H9 (cell line): ENCODE results near the gene SQSTM1. TPM values are rescaled to one million over a fixed set of nuclear protein-coding genes. Genes with fewer than 3 reads are reported as not detected.

Source experiments
- DNase-seq: peaks from one replicate; pipeline ENCODE4 v3.0.0-alpha.2; 2017
- H2AFZ ChIP-seq: one replicate; pipeline ENCODE4 v1.6.1; 2013; ENCODE audit warnings: mild to moderate bottlenecking, low read length, control low read depth, moderate library complexity
- H2AK5ac ChIP-seq: 2 replicates; pipeline ENCODE4 v1.6.1; 2013; ENCODE audit warnings: low read length, control low read depth, mixed read lengths; ENCODE audit not compliant: insufficient read length
- H2BK120ac ChIP-seq: one replicate; pipeline ENCODE4 v1.6.1; 2013; ENCODE audit warnings: low read depth, mild to moderate bottlenecking, low read length, control low read depth, inconsistent platforms; ENCODE audit not compliant: poor library complexity, severe bottlenecking
- H2BK12ac ChIP-seq: 2 replicates; pipeline ENCODE4 v1.6.1; 2013; ENCODE audit warnings: low read length, control low read depth, mixed read lengths, low read depth; ENCODE audit not compliant: insufficient read length
- H2BK15ac ChIP-seq: 2 replicates; pipeline ENCODE4 v1.6.1; 2013; ENCODE audit warnings: low read depth, low read length, control low read depth
- H2BK20ac ChIP-seq: one replicate; pipeline ENCODE4 v1.6.1; 2013; ENCODE audit warnings: low read depth, mild to moderate bottlenecking, low read length, control low read depth, inconsistent platforms; ENCODE audit not compliant: poor library complexity, severe bottlenecking
- H2BK5ac ChIP-seq: 2 replicates; pipeline ENCODE4 v1.6.1; 2013; ENCODE audit warnings: low read length, control low read depth, mixed read lengths; ENCODE audit not compliant: insufficient read length
- H3K14ac ChIP-seq: 2 replicates; pipeline ENCODE4 v1.6.1; 2013; ENCODE audit warnings: low read length, control low read depth; ENCODE audit not compliant: insufficient read depth
- H3K18ac ChIP-seq: 2 replicates; pipeline ENCODE4 v1.6.1; 2013; ENCODE audit warnings: low read depth, mild to moderate bottlenecking, mixed read lengths, low read length, control low read depth; ENCODE audit not compliant: insufficient read length
- H3K23ac ChIP-seq: 2 replicates; pipeline ENCODE4 v1.6.1; 2013; ENCODE audit warnings: low read length, control low read depth, mixed read lengths, low read depth; ENCODE audit not compliant: insufficient read length
- H3K23me2 ChIP-seq: 2 replicates; pipeline ENCODE4 v1.6.1; 2013; ENCODE audit warnings: low read depth, mild to moderate bottlenecking, mixed read lengths, low read length, control low read depth; ENCODE audit not compliant: insufficient read length, poor library complexity, severe bottlenecking
- H3K27ac ChIP-seq: 2 replicates; pipeline ENCODE4 v1.5.1; 2013; ENCODE audit warnings: low read length, control low read depth, mixed read lengths, low read depth; ENCODE audit not compliant: insufficient read length
- H3K27me3 ChIP-seq: 2 replicates; pipeline ENCODE4 v1.6.1; 2013; ENCODE audit warnings: low read length, control low read depth, inconsistent platforms; ENCODE audit not compliant: insufficient read depth
- H3K4ac ChIP-seq: 2 replicates; pipeline ENCODE4 v1.6.1; 2013; ENCODE audit warnings: low read depth, mild to moderate bottlenecking, control low read depth, inconsistent platforms, low read length, moderate library complexity
- H3K4me1 ChIP-seq: 2 replicates; pipeline ENCODE4 v1.6.1; 2013; ENCODE audit warnings: low read length, control low read depth, inconsistent platforms; ENCODE audit not compliant: insufficient read depth
- H3K4me2 ChIP-seq: 2 replicates; pipeline ENCODE4 v1.6.1; 2013; ENCODE audit warnings: low read length, control low read depth, mixed read lengths; ENCODE audit not compliant: insufficient read length, insufficient read depth
- H3K56ac ChIP-seq: 2 replicates; pipeline ENCODE4 v1.6.1; 2013; ENCODE audit warnings: low read depth, mild to moderate bottlenecking, mixed read lengths, low read length, control low read depth; ENCODE audit not compliant: insufficient read length
- H3K79me1 ChIP-seq: 2 replicates; pipeline ENCODE4 v1.6.1; 2013; ENCODE audit warnings: low read depth, mild to moderate bottlenecking, moderate library complexity, low read length, control low read depth, inconsistent platforms; ENCODE audit not compliant: insufficient read depth, poor library complexity, severe bottlenecking
- H3K79me2 ChIP-seq: 2 replicates; pipeline ENCODE4 v1.6.1; 2013; ENCODE audit warnings: low read length, control low read depth, inconsistent platforms; ENCODE audit not compliant: insufficient read depth
- H3K9ac ChIP-seq: 2 replicates; pipeline ENCODE4 v1.6.1; 2013; ENCODE audit warnings: low read length, control low read depth, mixed read lengths; ENCODE audit not compliant: insufficient read length; ENCODE audit errors: extremely low read depth
- H3K9me3 ChIP-seq: one replicate; pipeline ENCODE4 v1.6.1; 2013; ENCODE audit warnings: low read depth, low read length, inconsistent platforms; ENCODE audit not compliant: control insufficient read depth
- H3T11ph ChIP-seq: one replicate; pipeline ENCODE4 v1.6.1; 2013; ENCODE audit warnings: mild to moderate bottlenecking, low read length, control low read depth, inconsistent platforms
- H4K20me1 ChIP-seq: one replicate; pipeline ENCODE4 v1.6.1; 2013; ENCODE audit not compliant: control insufficient read depth, insufficient read length, insufficient read depth
- H4K5ac ChIP-seq: 2 replicates; pipeline ENCODE4 v1.6.1; 2013; ENCODE audit warnings: low read depth, mild to moderate bottlenecking, mixed read lengths, low read length, control low read depth; ENCODE audit not compliant: insufficient read length
- H4K8ac ChIP-seq: replicated peaks from 2 replicates; pipeline ENCODE4 v1.6.1; 2013; ENCODE audit warnings: low read length, control low read depth, mixed read lengths, low read depth; ENCODE audit not compliant: insufficient read length
- H4K91ac ChIP-seq: 2 replicates; pipeline ENCODE4 v1.6.1; 2013; ENCODE audit warnings: low read depth, mild to moderate bottlenecking, moderate library complexity, mixed read lengths, low read length, control low read depth; ENCODE audit not compliant: insufficient read length
- H3K27ac Mint-ChIP-seq, 3 experiments: 2 replicates in 2 of 3; 3 replicates in 1 of 3; pipeline ENCODE4 v1.8.0; 2020 to 2021; ENCODE audit warnings: mixed read lengths in 3 of 3, mild to moderate bottlenecking in 1 of 3, moderate library complexity in 1 of 3
- H3K27me3 Mint-ChIP-seq: 2 replicates; pipeline ENCODE4 v1.8.0; 2021; ENCODE audit warnings: low read depth, mild to moderate bottlenecking, moderate library complexity, mixed read lengths
- H3K36me3 Mint-ChIP-seq, 3 experiments: 2 replicates in 2 of 3; 3 replicates in 1 of 3; pipeline ENCODE4 v1.8.0; 2020 to 2021; ENCODE audit warnings: low read depth in 3 of 3, mixed read lengths in 3 of 3; ENCODE audit not compliant: insufficient read depth in 1 of 3
- H3K4me1 Mint-ChIP-seq, 2 experiments: 2 replicates each; pipeline ENCODE4 v1.8.0; 2020; ENCODE audit warnings: mixed read lengths in 2 of 2
- H3K4me3 Mint-ChIP-seq, 2 experiments: 2 replicates in 1 of 2; 3 replicates in 1 of 2; pipeline ENCODE4 v1.8.0; 2020 to 2021; ENCODE audit warnings: mild to moderate bottlenecking in 2 of 2, mixed read lengths in 2 of 2, moderate library complexity in 1 of 2
- H3K9me3 Mint-ChIP-seq, 2 experiments: 2 replicates in 1 of 2; 3 replicates in 1 of 2; pipeline ENCODE4 v1.8.0; 2020; ENCODE audit warnings: mild to moderate bottlenecking in 2 of 2, mixed read lengths in 2 of 2, moderate library complexity in 1 of 2
- CTCF ChIP-seq: fragments of 200-600 bp; sonication (generic); conservative IDR thresholded peaks from 3 replicates; pipeline ENCODE4 v1.8.0; 2021; ENCODE audit warnings: antibody characterized with exemption, mild to moderate bottlenecking
- WGBS: extraction: QIAGEN DNeasy Blood & Tissue Kit; methylation state at CpG from one replicate; pipeline ENCODE4 v1.1.7; 2013; ENCODE audit warnings: missing lambda C conversion rate, low lambda C conversion rate, mixed read lengths; ENCODE audit not compliant: insufficient read length; ENCODE audit errors: extremely low coverage; 5-methylcytosine and 5-hydroxymethylcytosine counted together
- total RNA-seq: library from RNA; stranded (reverse); gene quantifications from 2 replicates; pipeline ENCODE4 v1.2.1, GENCODE V29; 2021

The SQSTM1 gene
- total RNA-seq, 1 experiment from 2014 or later = 144 TPM

- Histone ChIP-seq H3K27ac (no peak overlapping the region), H3K4me2 (no peak overlapping the region), H4K20me1 (no peaks in the 10 kb centered on the region), H3K56ac (no peak overlapping the region), H3T11ph (no peak overlapping the region), H2BK15ac (no peak overlapping the region), H2AFZ (no peak overlapping the region), H3K4ac (no peak overlapping the region), H3K14ac (no peak overlapping the region), H2AK5ac (no peak overlapping the region), H3K79me2 (no peaks in the 10 kb centered on the region), H2BK120ac (no peak overlapping the region), H3K23me2 (no peaks in the 10 kb centered on the region), H3K23ac (no peak overlapping the region), H4K5ac (no peak overlapping the region), H4K91ac (no peak overlapping the region), H2BK5ac (no peak overlapping the region), H3K18ac (no peak overlapping the region), H3K9me3 (no peaks in the 10 kb centered on the region), H3K9ac (no peak overlapping the region), H4K8ac (no peak overlapping the region), H2BK12ac (no peak overlapping the region), H3K79me1 (no peaks in the 10 kb centered on the region), H2BK20ac (no peak overlapping the region), H3K27me3 (no peaks in the 10 kb centered on the region), H3K4me1 (peaks cover 9% of the 10 kb centered on the region; the same call in 1 of the 2 replicates)
- Mint-ChIP-seq H3K27me3 (no peaks in the 10 kb centered on the region), H3K36me3 (peaks cover 70 to 96% (median 92%) of the 10 kb centered on the region in 3 experiments), H3K9me3 (peaks cover 5 to 14% of the 10 kb centered on the region in 2 experiments; a peak in 4 of 5 replicates), H3K4me1 (peaks cover 17% of the 10 kb centered on the region in 2 experiments), H3K27ac (peak overlapping the region in 1 of 3 experiments; percentile 74; a peak in 3 of 7 replicates), H3K4me3 (no peak overlapping the region)
- TF ChIP-seq CTCF = no peak
- no CpG with 5 or more reads among the region's 23 CpGs for WGBS
- DNase-seq = no peak
Measured at GRCh38 chr5:179833056-179833708, 12.5 kb downstream of the SQSTM1 start.
